GM23248 (cell line): ENCODE results near the gene IL20RA. TPM values are rescaled to one million over a fixed set of nuclear protein-coding genes. Genes with fewer than 3 reads are reported as not detected.

Experiments
- DNase-seq: peaks from one replicate; pipeline ENCODE4 v3.0.0-alpha.2; 2015
- H2AFZ ChIP-seq: fragments of 200-600 bp; sonication (generic); 2 replicates; pipeline ENCODE4 v1.6.1; 2016; ENCODE audit warnings: antibody characterized with exemption
- H3F3A ChIP-seq: fragments of 200-600 bp; sonication (generic); 2 replicates; pipeline ENCODE4 v1.6.1; 2016; ENCODE audit warnings: mild to moderate bottlenecking, antibody characterized with exemption, mixed run types; ENCODE audit not compliant: insufficient read depth
- H3K27ac ChIP-seq: fragments of 200-600 bp; sonication (generic); 2 replicates; pipeline ENCODE4 v1.5.1; 2016; ENCODE audit warnings: mild to moderate bottlenecking
- H3K27me3 ChIP-seq: fragments of 200-600 bp; sonication (generic); replicated peaks from 2 replicates; pipeline ENCODE4 v1.6.1; 2016; ENCODE audit warnings: mild to moderate bottlenecking; ENCODE audit not compliant: insufficient read depth
- H3K36me3 ChIP-seq: fragments of 200-600 bp; sonication (generic); 2 replicates; pipeline ENCODE4 v1.6.1; 2016; ENCODE audit warnings: low read depth, mild to moderate bottlenecking
- H3K4me1 ChIP-seq: fragments of 200-600 bp; sonication (generic); 2 replicates; pipeline ENCODE4 v1.6.1; 2016; ENCODE audit warnings: mild to moderate bottlenecking; ENCODE audit not compliant: insufficient read depth
- H3K4me2 ChIP-seq: fragments of 200-600 bp; sonication (generic); one replicate; pipeline ENCODE4 v1.6.1; 2016; ENCODE audit warnings: mild to moderate bottlenecking; ENCODE audit not compliant: unreplicated experiment
- H3K4me3 ChIP-seq: fragments of 200-600 bp; sonication (generic); 2 replicates; pipeline ENCODE4 v1.5.1; 2016; ENCODE audit warnings: mild to moderate bottlenecking
- H3K79me2 ChIP-seq: fragments of 200-600 bp; sonication (generic); 2 replicates; pipeline ENCODE4 v1.6.1; 2016; ENCODE audit warnings: mild to moderate bottlenecking; ENCODE audit not compliant: insufficient read depth
- H3K9ac ChIP-seq: fragments of 200-600 bp; sonication (generic); 2 replicates; pipeline ENCODE4 v1.6.1; 2016; ENCODE audit warnings: mild to moderate bottlenecking
- H3K9me2 ChIP-seq: fragments of 200-600 bp; sonication (generic); 2 replicates; pipeline ENCODE4 v1.6.1; 2016; ENCODE audit warnings: mixed run types, mild to moderate bottlenecking, moderate library complexity; ENCODE audit not compliant: insufficient read depth
- H3K9me3 ChIP-seq: fragments of 200-600 bp; sonication (generic); one replicate; pipeline ENCODE4 v1.6.1; 2017; ENCODE audit warnings: low read depth
- H4K20me1 ChIP-seq: fragments of 200-600 bp; sonication (generic); 2 replicates; pipeline ENCODE4 v1.6.0; 2016; ENCODE audit not compliant: insufficient read depth
- EZH2 ChIP-seq: fragments of 200-600 bp; sonication (generic); IDR thresholded peaks from 2 replicates; pipeline ENCODE4 v1.6.1; 2018; ENCODE audit warnings: antibody characterized with exemption, mild to moderate bottlenecking; ENCODE audit not compliant: insufficient read depth, poor library complexity, severe bottlenecking
- EZH2phosphoT487 ChIP-seq: fragments of 200-600 bp; sonication (generic); IDR thresholded peaks from 2 replicates; pipeline ENCODE4 v1.6.1; 2018; ENCODE audit warnings: antibody characterized with exemption, moderate library complexity, mild to moderate bottlenecking, low read depth; ENCODE audit not compliant: insufficient read depth
- WGBS, 2 experiments: methylation state at CpG; one replicate each; pipeline ENCODE4 v1.1.6; 2015 to 2017; ENCODE audit warnings: low lambda C conversion rate in 2 of 2, low coverage in 1 of 2; ENCODE audit errors: missing lambda C conversion rate in 2 of 2; 5-methylcytosine and 5-hydroxymethylcytosine counted together
- in situ Hi-C: fragments of 300-500 bp; cut with MboI; formaldehyde crosslinking; loops from 2 replicates; pipeline ENCODE4 v1.15.0; 2020
- polyA plus RNA-seq: library from polyadenylated mRNA; unstranded; fragments of >200 nt; fragmentation: Nextera tagmentation; extraction: Ambion mirVana; gene quantifications from 2 replicates; pipeline ENCODE4 v1.2.1, GENCODE V29; 2016
- total RNA-seq: library from RNA; depleted of rRNA; stranded (reverse); fragments of >200 nt; shearing (Covaris generic); gene quantifications from 2 replicates; pipeline ENCODE4 v1.2.3, GENCODE V29; 2014

Gene IL20RA
- total and polyA plus RNA-seq, 2 experiments from 2014 or later: not detected

- Histone ChIP-seq H3K9me2 (no peaks in the 10 kb centered on the region), H3K79me2 (no peaks in the 10 kb centered on the region), H3K36me3 (no peaks in the 10 kb centered on the region), H3F3A (no peaks in the 10 kb centered on the region), H2AFZ (no peak overlapping the region), H3K9ac (no peak overlapping the region), H3K4me2 (no peak overlapping the region), H3K9me3 (no peaks in the 10 kb centered on the region), H3K4me3 (no peak overlapping the region), H3K27me3 (no peaks in the 10 kb centered on the region; the same call in none of the 2 replicates), H3K4me1 (no peaks in the 10 kb centered on the region), H3K27ac (no peak overlapping the region), H4K20me1 (no peaks in the 10 kb centered on the region)
- DNase-seq: no peak
- 65 to 71% methylated on average over 3 of the region's 3 CpGs for WGBS, 2 experiments
- no peak for TF ChIP-seq EZH2phosphoT487
- no peak for TF ChIP-seq EZH2
- in situ Hi-C loops: no loop called here
These were observed 7.2 kb upstream of the IL20RA start for GRCh38 chr6:137051790-137052472.

GRCh38 chr6:137049095-137049494 is 4.3 kb upstream of the IL20RA start:
- WGBS, 2 experiments: 36 to 42% methylated on average over 2 of the region's 2 CpGs
- Histone ChIP-seq H3K36me3 (no peaks in the 10 kb centered on the region), H3K27ac (no peak overlapping the region), H3K4me2 (no peak overlapping the region), H4K20me1 (no peaks in the 10 kb centered on the region), H3K9ac (no peak overlapping the region), H3F3A (no peaks in the 10 kb centered on the region), H2AFZ (no peak overlapping the region), H3K9me3 (no peaks in the 10 kb centered on the region), H3K27me3 (no peaks in the 10 kb centered on the region; the same call in none of the 2 replicates), H3K9me2 (no peaks in the 10 kb centered on the region), H3K79me2 (no peaks in the 10 kb centered on the region), H3K4me3 (no peak overlapping the region), H3K4me1 (no peaks in the 10 kb centered on the region)
- TF ChIP-seq EZH2phosphoT487 (no peak), EZH2 (no peak)
- in situ Hi-C loops: no loop called here
- DNase-seq: no peak

GRCh38 chr6:137046871-137047412 is 2.2 kb upstream of the IL20RA start:
- in situ Hi-C loops: no loop called here
- no peak for DNase-seq
- Histone ChIP-seq H3F3A (no peaks in the 10 kb centered on the region), H3K4me2 (no peak overlapping the region), H3K36me3 (no peaks in the 10 kb centered on the region), H3K4me1 (no peaks in the 10 kb centered on the region), H3K79me2 (no peaks in the 10 kb centered on the region), H3K9ac (no peak overlapping the region), H3K9me3 (no peaks in the 10 kb centered on the region), H3K9me2 (no peaks in the 10 kb centered on the region), H4K20me1 (no peaks in the 10 kb centered on the region), H2AFZ (no peak overlapping the region), H3K27ac (no peak overlapping the region), H3K4me3 (no peak overlapping the region), H3K27me3 (peaks cover 11% of the 10 kb centered on the region; the same call in 1 of the 2 replicates)
- WGBS, 2 experiments: 59 to 68% methylated on average over 5 of the region's 5 CpGs
- TF ChIP-seq EZH2: no peak
- TF ChIP-seq EZH2phosphoT487: no peak

GRCh38 chr6:137045222-137045789 is 541 bp upstream of the IL20RA start:
- TF ChIP-seq EZH2phosphoT487 (no peak), EZH2 (no peak)
- no peak for DNase-seq
- WGBS, 2 experiments: 91 to 96% methylated on average over 7 of the region's 7 CpGs
- no peaks in the 10 kb centered on the region for H3K9me3 ChIP-seq
- H3K4me3 ChIP-seq: no peak overlapping the region
- no peaks in the 10 kb centered on the region for H3F3A ChIP-seq
- no peaks in the 10 kb centered on the region for H3K79me2 ChIP-seq
- no peaks in the 10 kb centered on the region for H3K4me1 ChIP-seq
- peaks cover 13% of the 10 kb centered on the region; the same call in 1 of the 2 replicates for H3K27me3 ChIP-seq
- H3K4me2 ChIP-seq: no peak overlapping the region
- H3K9me2 ChIP-seq: no peaks in the 10 kb centered on the region
- H3K9ac ChIP-seq: no peak overlapping the region
- H2AFZ ChIP-seq: no peak overlapping the region
- no peaks in the 10 kb centered on the region for H4K20me1 ChIP-seq
- H3K27ac ChIP-seq: no peak overlapping the region
- in situ Hi-C loops: no loop called here
- H3K36me3 ChIP-seq: no peaks in the 10 kb centered on the region
